T1000 (cell line): ENCODE measurements around the gene ATF6.
A peak's percentile ranks its signal among the peaks of the same experiment; 100 is the strongest.
"Not testable (repeated sequence)": the region's sequence is repeated elsewhere in the genome, so short reads cannot be mapped to it uniquely, and the experiment has no call there.

Experiments
- DNase-seq: peaks from one replicate; lab custom pipeline; 2025; ENCODE audit warnings: mixed read lengths; lab: John Stamatoyannopoulos, UW

The ATF6 gene

DNA sequence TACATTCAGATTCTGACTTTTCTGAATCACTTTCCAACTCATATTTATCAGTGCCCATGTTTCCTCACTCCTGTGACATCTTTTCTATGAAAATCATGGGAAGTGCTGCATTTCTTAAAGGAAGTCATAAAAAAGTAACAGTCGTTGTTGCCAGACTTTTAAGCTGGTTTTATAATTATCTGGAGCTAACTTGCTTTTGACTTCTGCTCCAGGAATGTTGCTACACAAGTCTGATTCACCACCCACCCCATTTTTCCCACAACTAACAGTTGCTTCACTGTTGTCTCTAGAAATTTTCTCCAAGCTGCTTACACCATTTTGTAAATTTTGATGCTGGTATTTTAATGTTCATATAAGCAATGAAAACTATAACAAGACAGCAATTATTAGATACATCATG lies 32.6 kb upstream of the ATF6 start:
- no peak for DNase-seq

DNA sequence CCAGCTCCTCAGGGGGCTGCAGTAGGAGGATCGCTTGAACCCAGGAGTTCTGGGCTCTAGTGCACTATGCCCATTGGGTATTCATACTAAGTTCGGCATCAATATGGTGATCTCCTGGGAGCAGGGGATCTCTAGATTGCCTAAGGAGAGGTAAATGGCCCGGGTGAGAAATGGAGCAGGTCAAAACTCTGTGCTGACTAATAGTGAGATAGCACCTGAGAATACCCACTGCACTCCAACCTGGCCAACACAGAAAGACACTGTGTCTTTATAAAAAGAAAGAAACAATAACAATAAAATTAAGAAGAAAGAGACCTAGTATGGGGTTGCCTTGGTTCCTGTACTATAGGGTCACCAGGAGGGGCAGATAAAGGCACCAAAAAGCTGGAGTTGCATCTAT lies 30.3 kb upstream of the ATF6 start:
- DNase-seq = no peak

DNA sequence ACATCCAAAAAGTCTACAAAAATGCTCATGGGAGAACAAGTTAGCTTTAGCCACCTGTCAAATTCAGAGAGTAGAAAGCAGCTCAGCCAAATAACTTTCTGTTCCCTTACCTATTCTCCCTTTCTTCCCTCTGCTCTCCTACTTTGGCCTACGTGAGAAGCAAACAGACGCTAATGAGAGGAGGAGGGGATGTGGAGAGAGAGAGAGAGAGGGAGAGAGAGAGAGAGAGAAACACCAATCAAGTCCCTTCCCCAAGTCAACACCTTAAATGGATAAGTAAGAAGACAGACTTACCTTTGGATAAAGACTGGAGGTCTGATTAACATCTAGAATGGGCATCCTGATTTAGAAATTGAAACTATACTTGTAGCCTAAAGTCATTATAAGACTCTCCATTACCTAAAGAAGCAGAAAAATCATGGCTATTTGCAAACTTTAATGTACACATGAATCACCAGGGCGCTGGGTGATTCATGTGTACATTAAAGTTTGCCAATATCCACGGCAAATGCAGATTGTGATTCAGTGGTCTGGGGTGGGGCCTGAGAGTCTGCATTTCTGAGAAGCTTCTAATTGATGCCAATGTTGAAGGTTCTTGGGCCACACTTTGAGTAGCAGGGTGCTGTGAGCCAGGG lies 29.7 kb upstream of the ATF6 start:
- DNase-seq = no peak

DNA sequence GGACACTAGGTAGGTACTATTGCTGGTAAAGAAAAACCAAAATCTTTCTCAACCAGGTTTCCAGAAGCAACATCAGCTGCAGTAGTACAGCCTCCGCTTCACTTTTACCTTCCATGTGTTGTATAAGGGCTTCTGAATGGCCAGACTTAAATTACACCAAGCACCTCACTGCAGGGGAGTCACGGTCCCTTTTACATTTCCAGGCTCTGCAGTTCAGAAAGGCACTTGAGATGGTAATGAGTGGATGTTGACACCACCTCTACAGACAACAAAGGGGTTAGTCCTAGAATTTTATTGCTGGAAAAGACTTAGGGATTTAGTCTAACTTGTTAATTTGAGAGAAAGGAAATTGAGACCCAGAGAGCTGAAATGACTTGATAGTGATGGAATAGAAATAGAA lies 28.5 kb upstream of the ATF6 start:
- no peak for DNase-seq

DNA sequence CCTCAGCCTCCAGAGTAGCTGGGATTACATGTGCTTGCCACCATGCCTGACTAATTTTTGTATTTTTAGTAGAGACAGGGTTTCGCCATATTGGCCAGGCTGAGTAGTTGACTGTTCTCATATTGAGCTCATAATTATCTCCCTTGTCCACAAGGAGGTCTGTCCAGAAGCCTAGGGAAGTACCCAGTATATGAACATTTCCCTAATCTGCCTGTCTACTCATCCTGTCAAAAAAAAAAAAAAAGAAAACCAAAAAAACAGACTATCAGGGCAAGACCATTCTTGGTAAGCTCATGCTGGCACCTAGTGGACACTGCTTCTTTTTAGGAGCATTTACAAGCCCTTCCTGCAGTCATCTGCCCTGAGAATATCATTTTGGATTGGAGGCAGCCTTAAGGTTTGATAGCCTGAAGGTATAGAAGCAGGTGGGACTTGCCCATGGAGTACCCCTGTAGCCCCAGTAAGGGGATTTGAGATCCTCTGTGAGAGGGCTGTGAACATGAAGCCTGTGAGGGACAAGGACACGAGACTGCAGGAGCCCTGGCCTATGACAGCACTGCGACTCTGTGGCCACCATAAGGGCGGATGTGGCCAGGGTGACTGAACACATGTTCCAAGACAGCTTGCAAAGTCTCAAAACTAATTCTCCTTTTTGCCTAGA lies 27.4 kb upstream of the ATF6 start:
- DNase-seq = peak; percentile 15

DNA sequence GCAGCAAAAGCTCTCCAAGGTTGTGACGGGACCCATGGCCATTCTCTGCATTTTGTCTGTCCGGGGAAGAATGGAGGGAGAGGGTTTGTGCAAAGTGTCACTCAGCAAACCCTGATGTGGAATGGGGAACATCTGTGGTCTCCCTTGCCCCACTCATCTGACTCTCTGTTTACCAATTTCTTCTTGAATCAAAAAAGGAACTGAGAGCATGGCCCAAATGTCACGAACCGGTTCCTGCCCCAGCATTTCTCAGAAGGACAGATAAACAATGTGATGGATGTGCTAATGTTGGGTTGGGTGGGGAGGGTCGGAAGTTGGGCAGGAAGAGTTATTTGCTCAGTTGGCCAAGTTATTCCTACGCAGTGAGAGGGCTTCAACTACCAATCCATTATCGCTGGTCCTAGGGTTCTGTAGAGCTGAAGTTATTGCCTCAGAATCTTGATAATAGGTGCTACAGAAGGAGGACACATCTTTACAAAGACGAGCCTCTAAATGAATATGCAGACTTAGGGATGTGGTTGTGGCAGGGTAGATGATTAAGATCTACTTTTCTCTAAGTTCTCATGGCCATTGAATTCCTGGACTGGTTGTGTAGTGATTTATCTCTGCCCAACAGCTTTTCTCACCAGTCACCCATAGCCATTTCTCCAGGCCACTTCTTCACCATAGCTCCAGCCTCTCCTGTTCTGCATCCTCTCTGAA lies 26.1 kb upstream of the ATF6 start:
- DNase-seq = no peak

DNA sequence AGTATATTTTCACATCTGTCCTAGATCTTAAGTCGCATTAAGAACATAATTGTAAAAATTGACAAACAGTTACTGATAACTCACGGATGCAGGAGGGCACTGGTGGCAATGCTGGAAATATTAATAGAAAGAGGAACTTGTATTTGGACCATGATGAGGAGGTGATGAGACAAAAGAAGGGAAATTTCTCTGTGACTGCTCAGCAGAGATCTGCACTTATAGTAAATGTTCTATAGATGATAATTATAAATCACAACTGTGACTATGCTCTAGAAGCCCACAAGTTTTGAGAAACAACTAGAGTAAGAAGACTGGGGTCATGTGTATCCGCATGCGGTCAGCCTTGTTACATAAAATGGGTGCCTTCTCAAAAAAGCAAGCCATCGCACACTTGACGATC lies 25.2 kb upstream of the ATF6 start:
- DNase-seq = no peak

DNA sequence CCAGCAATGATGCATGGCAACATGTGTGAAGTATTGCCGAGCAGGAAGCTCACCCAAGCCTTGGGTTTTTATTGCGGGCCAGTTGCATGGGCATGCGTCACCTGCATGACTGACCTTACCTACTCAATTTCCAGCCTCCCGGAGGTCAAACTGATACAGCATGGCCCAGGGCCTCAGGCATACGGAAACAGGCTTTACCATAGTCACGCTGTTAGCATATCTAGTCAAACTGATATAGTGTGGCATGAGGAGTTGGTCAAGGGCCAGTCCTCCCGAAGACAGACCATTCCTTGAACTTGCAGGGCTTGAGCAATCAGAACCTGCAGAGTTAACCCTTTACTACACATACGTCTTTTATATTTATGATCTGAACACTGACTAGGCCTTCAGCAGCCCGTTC lies 22.9 kb upstream of the ATF6 start:
- no peak for DNase-seq

DNA sequence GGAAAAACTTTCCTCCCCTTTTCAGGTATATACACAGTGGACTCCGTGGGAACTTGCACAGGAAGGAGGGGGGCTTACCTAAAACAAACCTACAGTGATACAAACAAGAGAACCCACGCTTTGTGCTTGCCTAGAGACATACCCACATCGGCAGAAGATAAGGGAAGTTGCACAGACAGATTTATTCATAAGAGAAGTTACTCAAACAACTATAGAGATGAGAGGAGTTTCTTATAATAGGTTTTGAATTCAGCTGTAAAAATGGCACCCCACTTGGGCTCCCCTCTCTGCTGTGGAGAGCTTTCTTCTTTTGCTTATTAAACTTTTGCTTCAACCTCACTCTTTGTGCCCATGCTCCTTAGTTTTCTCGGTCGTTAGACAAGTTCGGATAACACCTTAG lies 18.3 kb upstream of the ATF6 start:
- DNase-seq = no peak

DNA sequence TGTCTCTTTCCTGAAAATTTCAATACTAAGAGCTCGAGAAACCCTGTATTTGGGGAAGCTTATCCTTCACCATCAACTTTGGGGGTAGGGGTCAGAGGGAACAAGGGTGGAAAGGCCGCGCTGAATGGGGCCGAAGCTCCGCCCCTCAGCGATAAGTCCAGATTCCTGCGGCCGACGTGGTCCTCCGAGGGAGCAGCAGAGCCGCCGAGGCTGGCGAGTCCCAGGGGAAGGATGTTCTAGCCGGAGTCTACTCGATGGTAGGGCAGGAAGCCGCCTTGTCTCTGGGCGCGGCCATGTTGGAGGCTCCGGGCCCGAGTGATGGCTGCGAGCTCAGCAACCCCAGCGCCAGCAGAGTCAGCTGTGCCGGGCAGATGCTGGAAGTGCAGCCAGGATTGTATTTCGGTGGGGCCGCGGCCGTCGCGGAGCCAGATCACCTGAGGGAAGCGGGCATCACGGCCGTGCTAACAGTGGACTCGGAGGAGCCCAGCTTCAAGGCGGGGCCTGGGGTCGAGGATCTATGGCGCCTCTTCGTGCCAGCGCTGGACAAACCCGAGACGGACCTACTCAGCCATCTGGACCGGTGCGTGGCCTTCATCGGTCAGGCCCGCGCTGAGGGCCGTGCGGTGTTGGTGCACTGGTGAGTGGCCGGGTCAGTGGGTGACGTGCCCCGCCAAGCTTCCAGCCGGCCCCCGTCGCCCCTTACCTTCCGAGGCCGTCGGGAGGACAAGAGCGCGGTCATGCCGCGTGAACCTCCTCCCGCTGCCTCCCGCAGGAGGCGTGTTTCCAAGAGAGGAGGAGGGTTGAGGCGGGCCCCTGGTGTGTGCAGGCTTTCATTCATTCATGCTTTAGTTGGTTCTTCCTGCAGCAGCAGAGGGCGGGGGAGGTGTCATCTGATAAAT lies 16.4 kb upstream of the ATF6 start, which contains the start of gene DUSP12:
Gene DUSP12, plus strand, starts transcription at position 278 of the 899 bp plus-strand sequence. Its CDS starts 16 bp downstream, at position 294.
- DNase-seq = peak; percentile 89

DNA sequence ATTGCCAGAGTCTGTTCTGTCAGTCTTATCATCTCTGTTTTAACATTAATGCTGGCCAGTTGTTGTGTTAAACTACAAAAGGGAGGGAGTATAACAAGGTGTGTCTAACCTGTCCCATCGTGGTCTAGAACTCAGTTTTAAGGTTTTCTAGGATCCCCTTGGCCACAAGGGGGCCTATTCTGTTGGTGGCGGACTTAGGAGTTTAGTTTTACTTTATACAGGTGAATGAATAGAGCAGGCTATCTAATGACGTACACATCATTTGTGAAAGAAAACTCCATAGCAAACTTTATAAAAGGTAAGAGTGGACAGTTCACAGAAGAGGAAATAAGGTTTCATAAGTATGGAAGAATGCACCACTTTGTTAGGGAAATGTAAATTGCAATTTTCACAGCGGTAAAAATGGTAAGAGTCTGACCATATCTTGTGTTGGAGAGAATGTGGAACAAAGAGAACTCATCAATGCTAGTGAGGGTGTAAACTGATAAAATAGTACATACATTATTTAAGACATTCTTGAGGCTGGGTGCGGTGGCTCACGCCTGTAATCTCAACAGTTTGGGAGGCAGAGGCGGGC lies 2.5 kb upstream of the ATF6 start:
- no peak for DNase-seq

DNA sequence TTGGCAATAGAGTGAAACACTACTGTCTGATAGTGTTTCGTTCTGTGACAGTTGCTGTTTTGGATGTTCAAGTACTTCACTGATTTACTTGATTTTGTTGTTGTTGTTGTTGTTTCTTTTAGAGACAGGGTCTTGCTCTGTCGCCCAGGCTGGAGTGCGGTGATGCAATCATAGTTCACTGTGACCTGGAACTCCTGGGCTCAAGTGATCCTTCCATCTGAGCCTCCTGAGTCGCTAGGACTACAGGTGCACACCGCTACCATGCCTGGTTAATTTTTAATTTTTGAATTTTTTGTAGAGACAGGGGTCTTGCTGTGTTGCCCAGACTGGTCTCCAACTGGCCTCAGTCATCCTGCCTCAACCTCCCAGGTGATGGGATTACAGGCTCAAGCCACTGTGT lies 2.3 kb downstream of the ATF6 start:
- DNase-seq = no peak

DNA sequence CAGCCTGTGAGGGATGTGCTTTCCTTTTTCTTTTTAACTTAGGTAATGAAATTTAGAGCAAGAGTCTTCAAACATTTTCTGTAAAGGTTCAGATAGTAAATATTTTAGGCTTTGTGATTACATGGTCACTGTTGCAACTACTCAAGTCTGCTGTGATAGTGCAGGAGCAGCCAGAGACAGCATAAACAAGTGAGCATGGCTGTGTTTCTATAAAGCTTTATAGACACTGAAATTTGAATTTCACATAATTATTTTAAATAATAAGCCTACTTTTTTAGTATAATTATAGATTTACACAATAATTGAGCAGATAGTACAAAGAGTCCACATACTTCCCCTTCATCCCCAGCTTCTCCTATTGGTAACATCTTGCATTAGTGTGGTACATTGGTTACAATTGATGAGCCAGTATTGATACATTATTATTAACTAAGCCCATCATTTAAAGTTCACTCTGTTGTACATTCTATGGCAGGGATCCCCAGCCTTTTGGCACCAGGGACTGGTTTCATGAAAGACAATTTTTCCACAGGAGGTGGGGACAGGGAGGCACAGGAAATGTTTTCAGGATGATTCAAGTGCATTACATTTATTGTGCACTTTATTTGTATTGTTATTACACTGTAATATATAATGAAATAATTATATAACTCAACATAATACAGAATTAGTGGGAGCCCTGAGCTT lies 3.0 kb downstream of the ATF6 start:
- DNase-seq = no peak

DNA sequence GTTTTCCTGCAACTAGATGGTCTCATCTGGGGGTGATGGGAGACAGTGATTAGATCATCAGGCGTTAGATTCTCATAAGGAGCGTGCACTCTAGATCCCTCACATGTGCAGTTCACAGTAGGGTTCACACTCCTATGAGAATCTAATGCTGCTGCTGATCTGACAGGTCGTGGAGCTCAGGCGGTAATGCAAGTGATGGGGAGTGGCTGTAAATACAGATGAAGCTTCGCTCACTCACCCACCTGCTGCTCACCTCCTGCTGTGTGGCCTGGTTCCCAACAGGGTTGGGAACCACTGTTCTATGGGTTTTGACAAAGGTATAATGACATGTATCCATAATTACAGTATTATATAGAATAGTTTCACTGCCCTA lies 3.5 kb downstream of the ATF6 start:
- not testable (repeated sequence) for DNase-seq

DNA sequence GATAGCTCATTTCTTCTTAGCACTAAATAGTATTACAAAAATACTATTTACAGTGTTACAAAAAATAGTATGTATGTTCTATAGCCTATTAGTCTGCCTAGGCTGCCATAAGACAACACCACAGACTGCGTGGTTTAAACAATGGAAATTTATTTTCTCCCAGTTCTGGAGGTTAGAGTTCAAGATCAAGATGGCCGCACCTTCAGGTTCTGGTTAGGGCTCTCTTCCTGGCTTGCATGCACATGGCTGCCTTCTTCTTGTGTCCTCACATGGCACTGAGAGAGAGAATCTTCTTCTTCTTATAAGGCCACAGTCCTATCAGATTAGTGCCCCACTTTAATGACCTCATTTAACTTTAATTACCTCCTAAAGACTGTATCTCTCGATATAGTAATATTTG lies 4.1 kb downstream of the ATF6 start:
- DNase-seq = no peak

DNA sequence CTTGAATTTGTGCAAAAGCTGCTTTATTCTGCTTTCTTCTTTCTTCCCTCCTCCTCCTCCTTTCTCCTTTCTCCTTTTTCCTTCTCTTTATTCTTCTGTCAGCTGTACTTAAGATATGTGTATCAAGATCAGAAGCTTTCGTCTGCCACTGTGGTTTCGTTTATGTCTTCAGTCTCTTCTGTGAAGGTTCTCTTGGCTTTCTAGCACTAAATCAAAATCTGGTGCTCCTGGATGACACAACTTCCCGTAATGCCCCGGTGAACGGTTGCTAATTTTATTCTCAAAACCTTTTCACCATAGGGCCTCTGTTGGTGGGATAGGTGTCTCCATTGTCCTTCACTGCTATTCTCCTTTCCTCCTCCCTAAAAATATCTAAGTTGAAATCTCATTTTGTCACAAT lies 5.0 kb downstream of the ATF6 start:
- DNase-seq = no peak

DNA sequence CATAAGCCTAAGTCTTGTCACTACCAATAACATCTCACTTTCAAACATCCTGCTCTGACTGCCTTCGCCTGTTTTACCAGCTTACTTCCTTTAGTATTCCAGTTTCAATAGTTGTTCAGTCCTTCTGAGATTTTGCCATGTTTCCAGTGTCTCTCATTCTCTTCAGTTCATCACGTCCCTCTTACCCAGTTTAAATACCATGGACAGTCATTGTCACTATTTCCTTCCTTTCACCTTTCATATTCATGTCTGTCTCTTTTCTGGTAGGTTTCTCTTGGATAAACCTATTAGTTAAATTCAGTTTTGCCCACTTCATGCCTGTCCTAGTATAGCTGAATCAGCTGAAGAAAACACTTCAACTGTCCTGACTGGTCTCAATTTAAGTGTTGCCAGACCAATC lies 5.9 kb downstream of the ATF6 start:
- DNase-seq = no peak

DNA sequence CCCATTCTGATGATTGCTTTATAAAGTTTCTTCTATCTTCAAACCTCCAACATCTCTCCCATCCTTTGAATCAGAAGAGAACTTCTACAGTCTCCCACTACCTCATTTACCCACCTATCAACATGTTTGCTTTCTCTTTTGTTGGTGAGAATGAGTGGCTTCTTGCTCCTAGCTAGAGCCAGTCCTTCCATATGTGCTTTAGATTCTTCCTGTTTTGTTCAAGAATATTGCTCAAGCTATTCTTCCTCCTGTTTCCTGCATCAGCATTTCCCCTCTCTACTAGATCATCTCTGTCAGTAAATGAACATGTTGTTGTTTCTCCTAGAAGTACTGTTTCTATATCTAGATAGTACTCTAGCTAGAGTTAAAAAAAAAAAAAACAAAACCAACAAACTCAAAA lies 6.3 kb downstream of the ATF6 start:
- no peak for DNase-seq

DNA sequence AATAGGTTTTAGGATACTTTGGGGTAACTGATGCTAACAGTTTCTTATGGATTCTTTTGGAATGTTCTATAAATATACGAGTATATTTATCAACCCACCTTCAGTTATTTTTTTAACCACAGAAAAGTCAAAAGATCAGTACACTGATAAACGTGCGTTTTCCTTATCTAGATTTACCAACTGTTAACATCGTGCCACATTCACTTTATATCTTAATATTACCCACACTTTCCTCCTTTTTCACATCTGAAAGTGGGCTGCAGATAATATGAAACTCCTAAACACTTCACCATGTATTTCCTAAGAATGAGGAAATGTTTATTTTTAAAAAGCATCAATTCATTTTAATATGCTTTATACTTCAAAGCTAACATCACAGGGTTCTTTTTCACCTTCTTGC lies 7.7 kb downstream of the ATF6 start:
- no peak for DNase-seq

DNA sequence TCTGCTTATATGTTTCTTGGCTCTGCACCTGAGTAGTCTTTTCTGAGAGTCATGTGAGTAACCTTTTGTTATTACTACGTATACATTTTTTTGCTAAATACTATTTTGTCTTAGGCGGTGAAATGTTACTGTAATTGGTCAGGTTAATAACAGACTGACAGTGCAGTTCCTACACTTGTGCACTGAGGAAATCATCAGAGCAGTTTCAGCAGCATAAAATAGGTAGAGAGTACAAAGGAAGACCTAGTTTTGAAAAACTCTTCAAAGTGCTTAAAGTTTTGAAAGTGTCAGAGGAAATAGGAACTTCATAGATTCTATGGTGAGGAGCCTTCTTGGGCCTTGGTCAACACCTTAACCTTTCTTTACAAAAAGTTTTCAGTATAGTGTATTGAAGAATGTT lies 11.1 kb downstream of the ATF6 start:
- no peak for DNase-seq

DNA sequence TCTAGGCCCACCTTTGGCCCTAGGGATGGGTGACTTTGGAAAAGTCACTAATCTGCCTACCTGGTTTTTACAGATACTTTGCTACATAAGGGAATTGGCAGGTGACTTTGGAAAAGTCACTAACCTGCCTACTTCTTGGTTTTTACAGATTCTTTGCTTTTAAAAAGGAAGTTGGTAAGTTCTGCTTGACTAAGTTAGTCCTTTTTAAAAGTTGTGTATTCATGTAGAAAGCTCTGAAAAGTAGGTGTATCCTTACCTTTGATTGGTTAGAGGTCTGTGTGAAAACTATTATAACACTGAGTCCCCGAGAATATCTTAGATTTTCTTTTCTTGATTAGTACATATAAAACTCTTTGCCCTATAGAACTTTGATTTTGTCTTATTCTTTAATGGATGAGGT lies 12.4 kb downstream of the ATF6 start:
- DNase-seq = no peak

DNA sequence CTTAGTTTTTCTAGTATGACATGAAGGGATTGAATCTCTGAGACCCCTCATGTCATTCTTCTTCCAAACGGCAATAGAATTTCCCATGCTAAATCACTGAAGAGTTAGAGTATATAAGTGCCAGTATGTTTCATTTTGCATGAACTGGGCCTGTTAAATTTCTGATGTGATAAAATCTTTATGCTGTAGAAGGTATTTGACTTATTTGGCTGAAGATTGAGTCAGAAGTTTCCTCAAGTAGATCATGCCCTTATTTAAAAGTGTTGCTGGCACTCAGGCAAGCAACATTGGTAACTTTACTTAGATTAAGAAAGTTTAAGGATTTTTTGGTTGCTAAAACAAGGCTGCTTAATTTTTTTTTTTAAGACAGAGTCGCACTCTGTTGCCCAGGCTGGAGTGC lies 13.3 kb downstream of the ATF6 start:
- DNase-seq = no peak
